Stimulated activated CD8-positive, alpha-beta memory T cell treated with anti-CD3 and anti-CD28 coated beads, Interleukin-4, amount 100 ng/mL, for 24 hours (primary cell): ENCODE data around the gene LGALS9.

Experiments used
- DNase-seq: peaks from one replicate; pipeline ENCODE4 v3.0.0-alpha.2; 2020; ENCODE audit warnings: low read depth

Gene LGALS9

GRCh38 chr17:27630607-27631410 lies at the start of gene LGALS9:
Gene LGALS9 (plus strand): TSS chr17:27631188. CDS start chr17:27631266, 78 bp downstream.
- DNase-seq, result no peak

GRCh38 chr17:27582696-27583095 lies 48.3 kb upstream of the LGALS9 start:
- no peak for DNase-seq

- no peak for DNase-seq
These were observed 45.8 kb upstream of the LGALS9 start for GRCh38 chr17:27585153-27585681.

- no peak for DNase-seq
These were observed 45.2 kb upstream of the LGALS9 start for GRCh38 chr17:27585792-27586191.

- DNase-seq, result no peak
These were observed 44.7 kb upstream of the LGALS9 start for GRCh38 chr17:27586203-27586721.

GRCh38 chr17:27588354-27588753 lies 42.6 kb upstream of the LGALS9 start:
- DNase-seq, result no peak

- no peak for DNase-seq
These were observed 40.1 kb upstream of the LGALS9 start for GRCh38 chr17:27590864-27591263.

- DNase-seq, result no peak
These were observed 39.0 kb upstream of the LGALS9 start for GRCh38 chr17:27591986-27592385.

GRCh38 chr17:27593232-27593856 lies 37.6 kb upstream of the LGALS9 start:
- DNase-seq, result no peak

- DNase-seq, result no peak
These were observed 37.1 kb upstream of the LGALS9 start for GRCh38 chr17:27593857-27594255.

GRCh38 chr17:27595208-27595607 lies 35.8 kb upstream of the LGALS9 start:
- no peak for DNase-seq

GRCh38 chr17:27596096-27596495 lies 34.9 kb upstream of the LGALS9 start:
- no peak for DNase-seq

- DNase-seq, result no peak
These were observed 34.3 kb upstream of the LGALS9 start for GRCh38 chr17:27596566-27597187.

- DNase-seq, result no peak
These were observed 33.8 kb upstream of the LGALS9 start for GRCh38 chr17:27597188-27597580.

GRCh38 chr17:27597783-27598320 lies 33.1 kb upstream of the LGALS9 start:
- DNase-seq, result no peak

- no peak for DNase-seq
These were observed 32.5 kb upstream of the LGALS9 start for GRCh38 chr17:27598337-27599050.

- DNase-seq, result no peak
These were observed 30.5 kb upstream of the LGALS9 start for GRCh38 chr17:27600471-27600870.

GRCh38 chr17:27601069-27601974 lies 29.7 kb upstream of the LGALS9 start:
- peak; percentile 64 for DNase-seq

- DNase-seq, result no peak
These were observed 29.0 kb upstream of the LGALS9 start for GRCh38 chr17:27601975-27602302.

- peak; percentile 52 for DNase-seq
These were observed 28.1 kb upstream of the LGALS9 start for GRCh38 chr17:27602721-27603420.
